ENCODE measurements around the gene OST4.

Gene OST4

GRCh38 chr2:27049422-27050280 is 21.8 kb downstream of the OST4 start:
- DNase-seq (ENCODE audit: low spot score in 2 of 2) = peak; percentile 4 to 64

DNA sequence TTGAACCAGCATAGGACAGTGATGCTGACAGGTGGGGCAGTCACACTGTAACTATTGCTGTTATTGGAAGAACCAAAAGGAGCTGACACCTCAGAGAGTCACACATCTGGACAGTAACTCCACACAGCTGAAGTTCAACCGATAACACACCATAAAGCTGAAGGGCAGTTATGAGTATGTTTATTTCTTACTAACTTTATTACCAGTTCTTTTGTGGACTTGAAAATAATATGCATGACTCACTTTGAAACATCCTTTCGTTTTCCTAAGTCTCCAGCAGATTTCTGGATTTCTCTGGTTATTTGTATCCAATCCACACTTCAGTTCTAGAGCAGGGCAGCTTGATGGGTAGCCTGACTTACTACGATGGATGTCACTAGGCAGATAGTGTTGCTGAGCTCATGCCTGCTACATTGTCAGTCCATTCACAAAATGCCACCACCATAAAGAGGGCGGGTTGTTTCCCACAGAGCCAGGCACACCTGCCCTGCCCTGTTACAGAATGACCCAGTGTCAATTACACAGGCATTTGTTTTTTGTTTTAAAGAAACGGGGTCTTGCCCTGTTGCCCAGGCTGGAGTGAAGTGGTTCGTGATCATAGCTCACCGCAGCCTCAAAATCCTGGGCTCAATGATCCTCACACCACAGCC is 28.3 kb downstream of the OST4 start:
- DNase-seq (ENCODE audit: low spot score in 2 of 2) = no peak
- H3K9me3 ChIP-seq = peaks cover 2% of the 10 kb centered on the region; the same call in 1 of the 2 replicates
- H3K4me3 ChIP-seq = no peak overlapping the region
- H3K36me3 ChIP-seq (replicated peaks) = peaks cover 28% of the 10 kb centered on the region
- H3K27me3 ChIP-seq (ENCODE audit: low read depth) = no peaks in the 10 kb centered on the region
- in situ Hi-C loops (cut with MboI; ENCODE audit: low sequenced_read_pairs) = no loop called here
- H3K4me1 ChIP-seq = peaks cover 12% of the 10 kb centered on the region

More at GRCh38 chr2:27049422-27050280, 21.8 kb downstream of the OST4 start:
- in situ Hi-C loops (cut with MboI; ENCODE audit: low sequenced_read_pairs) = no loop called here
- Histone ChIP-seq H3K4me3 (peak overlapping the region; percentile 53), H3K4me1 (peaks cover 19% of the 10 kb centered on the region), H3K36me3 (replicated peaks) (peaks cover 3% of the 10 kb centered on the region), H3K27me3 (ENCODE audit: low read depth) (no peaks in the 10 kb centered on the region), H3K9me3 (peaks cover 4% of the 10 kb centered on the region; the same call in 1 of the 2 replicates)

- in situ Hi-C loops (cut with MboI; ENCODE audit: low sequenced_read_pairs) = no loop called here
- H3K36me3 ChIP-seq (replicated peaks) = peaks cover 37% of the 10 kb centered on the region
These were observed 29.2 kb downstream of the OST4 start for GRCh38 chr2:27042159-27042661.

GRCh38 chr2:27041752-27042151 is 29.7 kb downstream of the OST4 start:
- H3K36me3 ChIP-seq (replicated peaks) = peaks cover 42% of the 10 kb centered on the region
- H3K27me3 ChIP-seq (ENCODE audit: low read depth) = no peaks in the 10 kb centered on the region
- peaks cover 12% of the 10 kb centered on the region for H3K4me1 ChIP-seq
- H3K9me3 ChIP-seq = peaks cover 2% of the 10 kb centered on the region; the same call in 1 of the 2 replicates
- in situ Hi-C loops (cut with MboI; ENCODE audit: low sequenced_read_pairs) = no loop called here
- no peak for DNase-seq (ENCODE audit: low spot score in 2 of 2)
- H3K4me3 ChIP-seq = no peak overlapping the region

More at GRCh38 chr2:27042159-27042661, 29.2 kb downstream of the OST4 start:
- Histone ChIP-seq H3K4me1 (peaks cover 12% of the 10 kb centered on the region), H3K9me3 (peaks cover 2% of the 10 kb centered on the region; the same call in 1 of the 2 replicates), H3K27me3 (ENCODE audit: low read depth) (no peaks in the 10 kb centered on the region), H3K4me3 (no peak overlapping the region)
- DNase-seq (ENCODE audit: low spot score in 2 of 2) = no peak

- Histone ChIP-seq H3K9me3 (peaks cover 2% of the 10 kb centered on the region; the same call in 1 of the 2 replicates), H3K36me3 (replicated peaks) (peaks cover 57% of the 10 kb centered on the region), H3K27me3 (ENCODE audit: low read depth) (no peaks in the 10 kb centered on the region), H3K4me3 (no peak overlapping the region), H3K4me1 (peaks cover 3% of the 10 kb centered on the region)
- in situ Hi-C loops (cut with MboI; ENCODE audit: low sequenced_read_pairs) = no loop called here
- no peak for DNase-seq (ENCODE audit: low spot score in 2 of 2)
These were observed 31.2 kb downstream of the OST4 start for GRCh38 chr2:27040282-27040681.

DNA sequence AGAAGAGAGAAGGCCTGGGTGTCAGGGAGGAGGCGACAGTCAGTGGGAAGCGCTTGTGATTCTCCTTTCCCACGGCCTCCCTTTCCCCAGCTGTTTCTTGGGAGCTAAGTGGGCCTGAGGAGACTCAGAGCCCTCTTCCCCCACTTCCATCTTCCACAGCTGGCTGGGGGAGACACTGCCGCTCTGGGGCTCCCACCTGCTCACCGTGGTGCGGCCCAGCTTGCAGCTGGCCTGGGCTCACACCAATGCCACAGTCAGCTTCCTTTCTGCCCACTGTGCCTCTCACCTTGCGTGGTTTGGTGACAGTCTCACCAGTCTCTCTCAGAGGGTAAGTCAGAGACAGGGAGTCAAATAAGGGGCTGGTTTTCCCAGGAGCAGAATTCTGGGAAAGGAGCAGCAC is 31.6 kb downstream of the OST4 start:
- Histone ChIP-seq H3K9me3 (peaks cover 2% of the 10 kb centered on the region; the same call in 1 of the 2 replicates), H3K27me3 (ENCODE audit: low read depth) (no peaks in the 10 kb centered on the region), H3K4me3 (no peak overlapping the region), H3K4me1 (no peaks in the 10 kb centered on the region), H3K36me3 (replicated peaks) (peaks cover 61% of the 10 kb centered on the region)
- DNase-seq (ENCODE audit: low spot score in 2 of 2) = no peak
- in situ Hi-C loops (cut with MboI; ENCODE audit: low sequenced_read_pairs) = no loop called here

- peaks cover 64% of the 10 kb centered on the region for H3K36me3 ChIP-seq (replicated peaks)
- H3K4me1 ChIP-seq = no peaks in the 10 kb centered on the region
- no peaks in the 10 kb centered on the region for H3K27me3 ChIP-seq (ENCODE audit: low read depth)
- in situ Hi-C loops (cut with MboI; ENCODE audit: low sequenced_read_pairs) = no loop called here
- H3K4me3 ChIP-seq = no peak overlapping the region
- no peak for DNase-seq (ENCODE audit: low spot score in 2 of 2)
- H3K9me3 ChIP-seq = peaks cover 2% of the 10 kb centered on the region; the same call in 1 of the 2 replicates
These were observed 32.0 kb downstream of the OST4 start for GRCh38 chr2:27039426-27039825.

GRCh38 chr2:27038631-27039339 is 32.7 kb downstream of the OST4 start:
- peaks cover under 1% of the 10 kb centered on the region; the same call in 1 of the 2 replicates for H3K9me3 ChIP-seq
- no peak overlapping the region for H3K4me3 ChIP-seq
- peaks cover 64% of the 10 kb centered on the region for H3K36me3 ChIP-seq (replicated peaks)
- DNase-seq (ENCODE audit: low spot score in 2 of 2) = no peak
- H3K4me1 ChIP-seq = no peaks in the 10 kb centered on the region; the same call in 1 of the 2 replicates
- no peaks in the 10 kb centered on the region for H3K27me3 ChIP-seq (ENCODE audit: low read depth)
- in situ Hi-C loops (cut with MboI; ENCODE audit: low sequenced_read_pairs) = no loop called here

DNA sequence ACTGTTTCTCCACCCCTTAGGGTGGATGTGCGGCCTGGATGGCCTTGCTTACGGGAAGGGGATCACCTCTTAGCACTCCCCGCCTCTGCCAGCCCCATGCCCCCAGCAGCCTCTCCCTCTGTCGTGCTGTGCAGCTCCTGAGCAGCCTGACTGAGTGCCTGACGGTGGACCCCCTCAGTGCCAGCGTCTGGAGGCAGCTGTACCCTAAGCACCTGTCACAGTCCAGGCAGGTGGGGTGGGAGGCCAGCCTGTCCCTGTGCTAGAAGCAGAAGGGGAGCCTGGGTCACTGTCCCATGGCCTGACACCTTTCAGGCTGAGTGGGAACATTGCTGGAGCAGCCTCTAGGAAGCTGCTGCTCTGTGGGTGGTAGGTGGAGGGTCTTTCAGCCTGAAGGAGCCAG is 33.4 kb downstream of the OST4 start:
- peaks cover 66% of the 10 kb centered on the region for H3K36me3 ChIP-seq (replicated peaks)
- H3K4me1 ChIP-seq = no peaks in the 10 kb centered on the region; the same call in 1 of the 2 replicates
- no peaks in the 10 kb centered on the region for H3K9me3 ChIP-seq
- H3K4me3 ChIP-seq = no peak overlapping the region
- DNase-seq (ENCODE audit: low spot score in 2 of 2) = no peak
- in situ Hi-C loops (cut with MboI; ENCODE audit: low sequenced_read_pairs) = no loop called here
- no peaks in the 10 kb centered on the region for H3K27me3 ChIP-seq (ENCODE audit: low read depth)

- DNase-seq (ENCODE audit: low spot score in 2 of 2) = no peak
- in situ Hi-C loops (cut with MboI; ENCODE audit: low sequenced_read_pairs) = no loop called here
These were observed 38.1 kb downstream of the OST4 start for GRCh38 chr2:27033253-27033852.

DNA sequence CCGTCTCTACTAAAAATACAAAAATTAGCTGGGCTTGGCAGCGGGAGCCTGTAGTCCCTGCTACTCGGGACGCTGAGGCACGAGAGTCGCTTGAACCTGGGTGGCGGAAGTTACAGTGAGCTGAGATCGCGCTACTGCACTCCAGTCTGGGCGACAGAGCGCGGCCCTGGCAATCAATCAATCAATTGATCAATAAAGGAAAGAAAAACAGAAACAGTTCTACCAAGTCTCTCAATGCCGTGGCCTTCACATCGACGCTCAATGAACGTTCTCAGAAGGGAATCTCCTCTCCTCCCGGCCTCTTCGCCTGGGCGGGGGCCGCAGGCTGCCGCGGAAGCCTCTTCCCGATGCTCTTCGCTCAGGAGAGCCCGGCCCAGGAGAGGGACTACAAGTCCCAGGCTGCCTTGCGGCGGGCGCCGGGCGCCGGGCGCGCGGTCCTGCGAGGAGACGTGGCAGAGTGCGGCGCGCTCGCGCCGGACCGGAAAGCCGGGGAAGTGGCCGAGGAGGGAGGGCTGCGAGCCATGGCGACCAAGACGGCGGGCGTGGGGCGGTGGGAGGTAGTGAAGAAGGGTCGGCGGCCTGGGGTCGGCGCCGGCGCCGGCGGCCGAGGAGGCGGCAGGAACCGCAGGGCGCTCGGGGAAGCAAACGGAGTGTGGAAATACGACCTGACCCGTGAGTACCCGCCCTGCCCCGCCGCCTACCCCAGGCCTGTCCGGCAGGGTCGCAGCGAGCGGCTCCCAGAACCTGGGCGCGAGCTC is 38.8 kb downstream of the OST4 start, which contains the start of gene TMEM214:
Gene TMEM214, plus strand, starts transcription at position 471 of the 758 bp plus-strand sequence. Its CDS starts 51 bp downstream, at position 522.
- H3K4me3 ChIP-seq = peak within 1 kb of the TSS; percentile 81
- H3K27me3 ChIP-seq (ENCODE audit: low read depth) = no peaks in the 10 kb centered on the region
- H3K4me1 ChIP-seq = no peaks in the 10 kb centered on the region; the same call in 1 of the 2 replicates
- peaks cover 38% of the 10 kb centered on the region for H3K36me3 ChIP-seq (replicated peaks)
- H3K9me3 ChIP-seq = no peaks in the 10 kb centered on the region
- in situ Hi-C loops (cut with MboI; ENCODE audit: low sequenced_read_pairs) = no loop called here
- DNase-seq (ENCODE audit: low spot score in 2 of 2) = peak; percentile 80 to 92

More at GRCh38 chr2:27033253-27033852, 38.1 kb downstream of the OST4 start:
- Histone ChIP-seq H3K27me3 (ENCODE audit: low read depth) (no peaks in the 10 kb centered on the region), H3K4me3 (peak overlapping the region; percentile 81), H3K36me3 (replicated peaks) (peaks cover 45% of the 10 kb centered on the region), H3K4me1 (no peaks in the 10 kb centered on the region; the same call in 1 of the 2 replicates), H3K9me3 (no peaks in the 10 kb centered on the region)

DNA sequence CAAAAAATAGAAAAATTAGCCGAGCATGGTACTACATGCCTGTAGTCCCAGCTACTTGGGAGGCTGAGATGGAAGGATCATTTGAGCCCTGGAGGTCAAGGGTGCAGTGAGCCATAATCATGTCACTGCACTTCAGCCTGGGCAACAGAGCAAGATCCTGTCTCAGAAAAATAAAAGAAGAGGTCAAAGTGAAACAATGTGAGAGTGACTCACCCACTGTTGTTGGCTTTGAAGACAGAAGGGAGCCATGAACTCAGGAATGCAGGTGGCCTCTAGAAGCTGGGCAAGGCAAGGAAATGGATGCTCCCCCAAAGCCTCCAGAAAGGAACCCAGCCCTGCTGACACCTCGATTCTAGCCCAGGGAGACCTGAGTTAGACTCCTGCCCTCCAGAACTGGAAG is 42.4 kb downstream of the OST4 start:
- no peaks in the 10 kb centered on the region for H3K27me3 ChIP-seq (ENCODE audit: low read depth)
- peaks cover 7% of the 10 kb centered on the region for H3K36me3 ChIP-seq (replicated peaks)
- H3K4me3 ChIP-seq = no peak overlapping the region
- H3K4me1 ChIP-seq = no peaks in the 10 kb centered on the region; the same call in 1 of the 2 replicates
- in situ Hi-C loops (cut with MboI; ENCODE audit: low sequenced_read_pairs) = no loop called here
- no peak for DNase-seq (ENCODE audit: low spot score in 2 of 2)
- no peaks in the 10 kb centered on the region for H3K9me3 ChIP-seq

Data from HAP-1 (cell line).